Pancreas (tissue), 10 donors: ENCODE measurements around the gene PLCXD1. TPM values are rescaled to one million over a fixed set of nuclear protein-coding genes. Genes with fewer than 3 reads are reported as not detected.

ENCODE experiments used
- ATAC-seq, 4 donors: fragments of 200-7000 bp; cut with Tn5 transposase; one replicate each; pipeline versions ENCODE4 v1.8.0 to v1.9.1; 2020; ENCODE audit warnings: mild to moderate bottlenecking in 4 of 4, moderate library complexity in 4 of 4
- DNase-seq, 6 donors: peaks; one replicate each; pipeline ENCODE4 v3.0.0-alpha.2; 2020
- FAIRE-seq: peaks from 2 replicates; lab custom pipeline; 2012; peaks lifted over from hg19 to GRCh38; lab: Jason Lieb, UNC
- H3K27ac ChIP-seq, 4 donors: fragments of 200-600 bp; sonication (generic); 1 replicate in 3 of 4; 2 replicates in 1 of 4; pipeline versions ENCODE4 v1.5.0 to v1.8.0; 2020
- H3K27me3 ChIP-seq, 4 donors: fragments of 200-600 bp; one replicate each; pipeline ENCODE4 v1.8.0; 2021
- H3K36me3 ChIP-seq, 3 donors: fragments of 200-600 bp; sonication (generic) in 1 of 3; one replicate each; pipeline versions ENCODE4 v1.5.0 to v1.8.0; 2020 to 2021
- H3K4me1 ChIP-seq, 3 donors: fragments of 200-600 bp; one replicate each; pipeline ENCODE4 v1.8.0; 2021
- H3K4me3 ChIP-seq, 4 donors: fragments of 200-600 bp; sonication (generic) in 2 of 4; one replicate each; pipeline versions ENCODE4 v1.5.0 to v1.8.0; 2020 to 2021
- H3K9me3 ChIP-seq, 4 donors: fragments of 200-600 bp; one replicate each; pipeline ENCODE4 v1.8.0; 2021
- CTCF ChIP-seq, 4 donors: fragments of 200-600 bp; sonication (generic) in 3 of 4; IDR thresholded peaks; one replicate each; pipeline versions ENCODE4 v1.5.0 to v1.8.0; 2021; ENCODE audit warnings: antibody characterized with exemption in 4 of 4
- WGBS, 2 donors: extraction: QIAGEN DNeasy Blood & Tissue Kit; methylation state at CpG; one replicate each; pipeline ENCODE4 v1.1.7; 2013; 5-methylcytosine and 5-hydroxymethylcytosine counted together
- intact Hi-C, 3 donors: fragments of 100-400 bp; cut with DNase I; formaldehyde crosslinking; loops; one replicate each; pipeline versions ENCODE4 v1.11.1 to v1.14.2; 2022
- polyA plus RNA-seq, 2 donors: library from polyadenylated mRNA; stranded (reverse); fragments of 200-250 nt; gene quantifications; one replicate each; pipeline ENCODE4 v1.2.3, GENCODE V29; 2013
- total RNA-seq, 6 donors: library from RNA; stranded (reverse); fragmentation: NEBNext Ultra II Directional in 4 of 6; extraction: Animal tissue kit (Norgen Biotek cat#: 25700) in 4 of 6; gene quantifications; one replicate each; pipeline versions ENCODE4 v1.2.1 to v1.2.4, GENCODE V29; 2021 to 2023
- donor health status: healthy with polysubstance abuse.
- donor health status: DM: no; HTN: no; CAD: no; lungs with moderate emphysema.
- donor health status: DM: no; HTN: no; CAD: no.
- donor health status: control.
- donor health status: control.
- donor health status: Bipolar disorder and iron deficiency.
- donor health status: DM: yes; HTN: yes; CAD: no.
- donor health status: DM: no; HTN: no; CAD: no.
- donor health status: DM: no; HTN: no; CAD: no.
- donor health status: DM: yes; HTN: yes; CAD: no.

The PLCXD1 gene
- total and polyA plus RNA-seq, 8 donors = 3.5 to 17.8 (median 6.1) TPM

- WGBS, 2 donors = 91 to 93% methylated on average over 49 to 53 of the region's 53 CpGs
- H3K36me3 ChIP-seq = no peaks in the 10 kb centered on the region
- no peak for TF ChIP-seq CTCF (IDR thresholded peaks at IDR 0.05)
- no peaks in the 10 kb centered on the region for H3K4me1 ChIP-seq
- H3K27me3 ChIP-seq = no peaks in the 10 kb centered on the region
- intact Hi-C loops = no loop called here
- ATAC-seq (no peak), FAIRE-seq (no peak), DNase-seq (peak in 2 of 6 donors; percentile 54 to 77)
- no peaks in the 10 kb centered on the region for H3K9me3 ChIP-seq
- H3K4me3 ChIP-seq = no peak overlapping the region
- H3K27ac ChIP-seq = no peak overlapping the region
These were observed 57.2 kb downstream of the PLCXD1 start for GRCh38 chrX:338281-338835.

- intact Hi-C loops = no loop called here
- 96 to 97% methylated on average over 40 to 44 of the region's 44 CpGs for WGBS, 2 donors
- Histone ChIP-seq H3K9me3 (no peaks in the 10 kb centered on the region), H3K36me3 (no peaks in the 10 kb centered on the region), H3K27ac (no peak overlapping the region), H3K4me1 (no peaks in the 10 kb centered on the region), H3K27me3 (no peaks in the 10 kb centered on the region), H3K4me3 (no peak overlapping the region)
- no peak for TF ChIP-seq CTCF (IDR thresholded peaks at IDR 0.05)
- DNase-seq (peak in 2 of 6 donors; percentile 35 to 69), FAIRE-seq (no peak), ATAC-seq (no peak)
These were observed 57.7 kb downstream of the PLCXD1 start for GRCh38 chrX:338836-339400.

GRCh38 chrX:340121-340520 lies 58.9 kb downstream of the PLCXD1 start:
- FAIRE-seq = no peak
- H3K27me3 ChIP-seq = no peaks in the 10 kb centered on the region
- DNase-seq = peak in 1 of 6 donors; percentile 70
- H3K36me3 ChIP-seq = no peaks in the 10 kb centered on the region
- intact Hi-C loops = no loop called here
- no peak overlapping the region for H3K27ac ChIP-seq
- ATAC-seq = no peak
- H3K4me3 ChIP-seq = no peak overlapping the region
- H3K4me1 ChIP-seq = no peaks in the 10 kb centered on the region
- no peak for TF ChIP-seq CTCF (IDR thresholded peaks at IDR 0.05)
- 75 to 89% methylated on average over 8 to 17 of the region's 24 CpGs for WGBS, 2 donors
- no peaks in the 10 kb centered on the region for H3K9me3 ChIP-seq

GRCh38 chrX:340641-341423 lies 59.7 kb downstream of the PLCXD1 start:
- no peaks in the 10 kb centered on the region for H3K4me1 ChIP-seq
- intact Hi-C loops = no loop called here
- peak in 2 of 6 donors; percentile 50 to 77 for DNase-seq
- no peak overlapping the region for H3K27ac ChIP-seq
- no peak for FAIRE-seq
- WGBS, 2 donors = 90 to 93% methylated on average over 50 to 52 of the region's 52 CpGs
- no peaks in the 10 kb centered on the region for H3K36me3 ChIP-seq
- H3K4me3 ChIP-seq = no peak overlapping the region
- no peak for TF ChIP-seq CTCF (IDR thresholded peaks at IDR 0.05)
- ATAC-seq = no peak
- no peaks in the 10 kb centered on the region for H3K27me3 ChIP-seq
- no peaks in the 10 kb centered on the region for H3K9me3 ChIP-seq
